NCI-H226 (cell line): ENCODE results near the gene TNS1.

Source experiments
- DNase-seq: peaks from one replicate; pipeline ENCODE4 v3.0.0-alpha.2; 2015

The TNS1 gene

DNA sequence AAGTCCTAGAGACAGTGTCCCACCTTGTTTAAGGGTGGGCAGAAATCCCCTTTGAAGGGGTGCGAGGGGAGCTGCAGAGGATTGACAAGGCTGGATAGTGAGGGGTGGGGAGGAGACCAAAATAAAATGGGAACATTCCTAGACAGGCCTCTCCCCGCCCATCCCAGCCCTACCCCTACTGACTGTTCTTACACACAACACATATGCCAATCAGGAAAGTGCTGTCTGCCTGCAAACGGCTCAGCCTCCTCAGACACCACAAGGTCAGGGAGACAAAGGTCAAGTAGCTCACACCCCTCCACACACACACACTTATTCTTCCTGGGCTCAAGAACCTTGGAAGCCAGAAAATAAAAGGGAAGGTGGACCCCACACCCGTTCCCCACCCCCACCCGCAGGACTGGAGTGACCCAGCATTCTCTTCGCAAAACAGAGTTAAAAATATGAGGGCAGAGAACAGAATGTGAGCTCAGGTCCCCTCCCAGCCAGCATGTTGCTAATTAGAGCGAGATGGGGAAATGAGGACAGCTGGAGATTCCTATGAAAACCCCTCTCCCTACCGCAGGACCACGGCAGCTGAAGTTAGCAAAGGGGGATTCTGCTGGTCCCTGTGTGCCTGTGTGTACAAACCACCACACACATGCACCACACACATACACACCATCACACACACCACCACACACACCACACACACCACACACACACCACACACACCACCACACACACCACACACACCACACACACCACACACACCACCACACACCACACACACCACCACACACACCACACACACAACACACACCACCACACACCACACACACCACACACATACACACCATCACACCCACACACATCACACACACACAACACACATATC is 197.8 kb downstream of the TNS1 start:
- no peak for DNase-seq

- DNase-seq = no peak
Measured at GRCh38 chr2:217804338-217804737, 198.5 kb downstream of the TNS1 start.

GRCh38 chr2:217803653-217803960 is 199.2 kb downstream of the TNS1 start:
- DNase-seq = no peak

GRCh38 chr2:217802876-217803652 is 199.7 kb downstream of the TNS1 start:
- DNase-seq = no peak

DNA sequence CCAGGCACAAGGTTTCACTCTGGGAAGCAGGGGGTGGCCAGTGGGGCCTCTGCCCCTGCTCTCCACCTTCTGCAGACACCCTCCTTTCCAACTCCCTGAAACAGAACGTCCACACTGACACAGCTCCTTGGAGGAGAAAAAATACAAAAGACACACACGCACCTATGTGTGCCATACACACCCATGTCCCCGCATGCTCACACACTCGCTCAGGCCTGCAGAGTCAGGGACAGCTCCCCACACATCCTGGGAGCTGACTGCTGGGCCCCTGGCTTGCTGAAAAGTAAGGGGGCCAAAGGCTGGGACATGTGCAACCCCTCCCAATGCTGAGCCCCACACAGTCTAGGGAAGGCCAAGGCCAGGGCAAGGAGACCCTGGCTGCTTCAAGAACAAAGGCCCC is 200.5 kb downstream of the TNS1 start:
- DNase-seq = no peak

- DNase-seq = no peak
Measured at GRCh38 chr2:217801711-217802110, 201.1 kb downstream of the TNS1 start.

- no peak for DNase-seq
Measured at GRCh38 chr2:217801115-217801531, 201.7 kb downstream of the TNS1 start.

GRCh38 chr2:217800433-217801114 is 202.2 kb downstream of the TNS1 start:
- DNase-seq = no peak

DNA sequence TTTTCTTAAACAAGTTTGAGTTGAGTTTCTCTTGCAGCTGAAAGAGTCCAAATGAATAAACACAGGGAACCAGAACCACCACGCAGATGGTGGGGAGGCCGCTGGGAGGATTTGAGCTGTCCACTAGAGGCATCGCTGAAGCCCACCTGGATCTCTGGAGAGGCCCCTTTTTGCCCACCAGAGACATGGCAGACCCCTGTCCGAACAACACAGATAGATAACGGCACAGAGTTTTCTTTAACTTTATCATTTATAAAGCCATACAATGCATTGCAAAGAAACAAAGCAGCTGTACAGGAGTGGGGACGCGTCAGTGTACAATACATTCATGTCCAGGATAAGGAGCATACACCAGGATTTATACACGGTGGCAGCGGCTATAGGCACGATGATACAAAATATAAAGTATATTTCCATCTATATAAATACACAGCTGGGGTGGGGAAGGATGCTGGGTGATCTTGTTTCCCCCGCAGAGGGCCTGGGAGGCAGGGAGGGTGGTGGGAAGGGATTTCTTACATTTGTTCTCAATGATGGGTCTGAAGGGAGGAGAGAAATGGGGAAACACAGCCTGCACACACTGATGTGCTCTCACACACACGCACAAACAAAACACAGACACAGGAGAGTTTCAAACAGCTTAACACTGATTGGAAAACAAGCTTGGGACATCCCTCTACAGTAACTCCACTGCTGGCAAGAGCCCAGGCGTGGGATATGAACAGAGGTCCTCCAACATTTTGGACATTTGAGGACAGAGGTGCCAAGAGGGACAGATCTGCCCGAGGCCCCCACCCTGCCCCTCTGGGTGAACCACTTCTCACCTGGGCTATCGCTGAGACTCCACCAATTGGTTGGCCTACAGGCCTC is 203.0 kb downstream of the TNS1 start:
- no peak for DNase-seq

DNA sequence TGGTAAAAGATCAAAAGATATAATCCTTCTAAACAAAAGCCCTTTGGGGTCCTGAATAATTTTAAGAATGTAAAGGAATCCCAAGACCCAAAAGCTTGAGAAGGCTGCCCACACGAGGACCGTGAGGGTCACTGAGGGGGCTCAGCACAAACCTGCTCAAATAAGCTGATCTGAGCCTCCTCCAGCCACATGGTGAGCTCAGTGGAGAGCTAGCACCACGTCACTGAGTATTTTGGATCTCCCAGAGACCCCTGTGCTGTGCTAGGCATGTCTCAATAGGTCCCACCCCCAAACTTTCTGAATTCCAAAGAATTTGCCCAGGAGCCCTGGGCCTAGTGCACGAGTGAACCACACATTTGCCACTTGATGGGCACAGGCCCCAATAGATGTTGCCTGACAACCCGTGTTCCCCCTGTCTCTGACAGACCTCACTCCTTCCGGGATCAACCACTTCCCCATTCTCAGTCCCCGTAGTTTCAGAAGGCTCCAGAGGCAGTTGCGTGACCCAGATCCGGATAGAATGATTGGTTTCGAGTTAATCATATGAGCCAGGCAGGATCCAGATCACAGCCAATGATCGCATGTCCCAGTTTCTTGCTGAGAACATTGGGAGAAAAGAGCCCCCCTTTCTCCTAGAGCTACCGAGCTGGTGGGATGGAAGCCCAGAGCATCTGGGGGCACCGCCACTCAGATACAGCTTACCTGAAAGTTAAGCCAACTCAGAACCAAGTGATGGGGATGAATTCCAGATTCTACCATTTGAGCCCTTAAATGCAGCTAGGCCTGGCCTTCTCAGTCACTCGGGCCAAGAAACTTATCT is 203.8 kb downstream of the TNS1 start:
- no peak for DNase-seq

- DNase-seq = no peak
Measured at GRCh38 chr2:217798191-217798590, 204.6 kb downstream of the TNS1 start.

- no peak for DNase-seq
Measured at GRCh38 chr2:217797661-217798069, 205.1 kb downstream of the TNS1 start.

- no peak for DNase-seq
Measured at GRCh38 chr2:217797165-217797564, 205.6 kb downstream of the TNS1 start.

DNA sequence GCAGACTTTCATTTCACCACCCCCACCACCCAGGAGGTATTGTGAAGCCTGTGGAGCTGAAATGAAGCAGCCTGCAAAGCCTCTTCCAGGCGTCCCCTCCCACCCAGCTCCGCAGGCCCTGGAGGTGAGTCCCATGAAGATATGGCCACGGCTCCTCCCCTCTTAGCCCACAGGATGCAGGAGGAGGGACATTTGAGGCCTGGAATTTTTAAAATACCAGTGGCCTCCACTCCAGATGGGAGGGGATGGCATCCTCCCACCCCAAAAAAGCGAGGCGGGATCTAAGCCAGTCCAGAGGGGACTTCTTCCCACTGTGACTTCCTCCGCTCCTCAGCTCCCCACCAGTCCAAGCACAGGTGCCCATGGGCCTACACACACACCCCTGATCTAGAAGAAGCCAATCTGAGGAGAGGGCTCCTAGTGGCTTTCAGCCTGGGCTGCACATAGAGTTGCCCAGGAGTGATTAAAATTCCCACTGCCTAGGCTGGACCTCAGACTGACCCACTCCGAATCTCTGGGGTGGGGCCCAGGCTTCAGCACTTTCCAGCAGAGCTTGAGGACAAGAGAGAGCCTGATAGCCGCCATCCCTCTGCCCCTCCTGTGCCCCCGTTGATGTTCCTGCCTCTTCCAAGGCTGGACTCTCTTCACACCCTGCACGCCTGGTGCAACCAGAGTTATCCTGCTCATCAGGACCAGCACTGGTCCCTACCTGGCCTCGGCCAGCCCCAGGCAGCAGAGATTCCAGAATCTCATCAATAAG is 206.9 kb downstream of the TNS1 start:
- no peak for DNase-seq

DNA sequence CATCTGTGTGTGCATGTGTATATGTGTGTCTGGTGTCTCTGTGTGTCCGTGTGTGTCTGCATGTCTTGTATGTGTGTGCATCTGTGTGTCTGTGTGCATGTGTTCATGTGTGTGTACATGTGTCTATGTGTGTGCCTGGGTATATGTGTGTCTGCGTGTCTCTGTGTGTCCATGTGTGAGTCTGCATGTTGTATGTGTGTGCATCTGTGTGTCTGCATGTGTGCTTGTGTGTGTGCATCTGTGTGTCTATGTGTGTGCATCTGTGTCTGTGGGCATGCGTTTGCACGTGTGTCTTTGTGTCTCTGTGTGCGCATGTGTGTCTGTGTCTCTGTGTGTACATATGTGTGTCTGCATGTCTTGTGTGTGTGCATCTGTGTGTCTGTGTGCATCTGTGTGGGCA is 207.7 kb downstream of the TNS1 start:
- DNase-seq = no peak

- DNase-seq = no peak
Measured at GRCh38 chr2:217794133-217794986, 208.4 kb downstream of the TNS1 start.

DNA sequence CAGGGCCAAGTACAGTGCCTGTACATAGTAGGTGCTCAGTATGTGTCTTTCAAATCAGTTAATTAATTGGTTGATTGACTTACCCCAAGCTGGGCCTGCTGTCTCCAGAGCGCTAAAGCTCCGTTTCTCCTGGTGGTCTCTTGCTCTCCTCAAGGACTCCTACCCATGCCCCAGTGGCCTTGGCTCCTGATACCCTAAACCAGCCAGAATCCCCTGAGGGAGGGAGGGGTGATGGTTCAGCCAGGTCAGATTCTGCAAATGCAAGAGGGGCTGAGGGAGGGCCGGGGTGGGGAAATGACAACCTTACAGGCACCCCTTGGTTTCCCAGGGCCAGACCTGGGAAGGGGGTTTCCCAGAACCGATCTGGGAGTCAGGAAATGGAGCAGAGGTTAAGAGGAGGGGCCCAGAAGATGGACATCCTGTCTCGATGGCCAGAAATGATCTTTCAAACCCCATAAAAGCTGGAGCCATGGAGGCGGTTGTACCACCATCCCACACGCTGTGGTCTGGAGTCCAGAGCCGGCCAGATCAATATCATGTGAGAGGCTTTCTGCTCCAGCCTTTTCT is 209.1 kb downstream of the TNS1 start:
- no peak for DNase-seq

DNA sequence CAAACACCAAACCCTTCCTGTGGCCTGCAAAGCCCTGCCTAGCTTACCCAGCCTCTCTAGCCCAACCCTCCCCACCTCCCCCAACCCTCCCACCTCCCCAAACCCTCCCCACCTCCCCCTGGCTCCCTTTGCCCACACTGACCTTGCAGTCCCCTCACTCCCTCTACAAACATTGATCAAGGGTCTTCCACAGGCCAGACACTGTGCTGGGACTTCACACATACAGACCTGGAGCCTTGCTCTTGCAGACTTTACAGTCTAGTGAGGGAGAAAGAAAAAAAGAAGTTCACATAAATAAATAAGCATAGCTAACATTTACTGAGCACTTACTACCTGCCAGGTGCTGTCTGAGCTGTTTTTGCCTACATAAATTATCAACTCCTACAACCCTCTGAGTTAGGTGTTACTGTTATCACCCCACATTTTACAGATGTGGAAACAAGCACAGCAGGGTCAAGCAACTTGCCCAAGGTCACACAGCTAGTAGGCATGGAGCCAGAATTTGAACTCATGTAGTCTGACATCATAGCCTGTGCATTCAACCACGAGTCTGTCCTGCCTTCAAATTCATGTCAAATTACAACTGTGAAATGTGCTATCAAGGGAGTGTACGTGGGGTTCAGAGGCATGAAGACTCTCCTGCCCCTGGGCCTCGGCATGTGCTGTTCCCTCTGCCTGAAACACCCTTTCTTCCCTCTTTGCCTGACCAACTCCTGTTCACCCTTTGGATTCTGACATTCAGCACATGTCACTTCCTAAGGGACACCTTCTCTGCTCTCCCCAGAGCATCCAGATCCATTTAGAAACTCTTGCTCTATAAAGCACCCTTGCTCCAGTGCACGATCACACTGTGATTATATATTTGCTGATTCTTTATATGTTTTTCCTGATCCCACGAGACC is 209.9 kb downstream of the TNS1 start:
- DNase-seq = no peak

- DNase-seq = no peak
Measured at GRCh38 chr2:217791551-217791950, 211.2 kb downstream of the TNS1 start.
